NCI-H1092 treated with DMSO at 0.1 percent for 48 hours (cell line): ENCODE data around the gene TRIM9.

Experiments used
- DNase-seq: peaks from one replicate; lab custom pipeline; 2025; lab: John Stamatoyannopoulos, UW

TRIM9 gene

DNA sequence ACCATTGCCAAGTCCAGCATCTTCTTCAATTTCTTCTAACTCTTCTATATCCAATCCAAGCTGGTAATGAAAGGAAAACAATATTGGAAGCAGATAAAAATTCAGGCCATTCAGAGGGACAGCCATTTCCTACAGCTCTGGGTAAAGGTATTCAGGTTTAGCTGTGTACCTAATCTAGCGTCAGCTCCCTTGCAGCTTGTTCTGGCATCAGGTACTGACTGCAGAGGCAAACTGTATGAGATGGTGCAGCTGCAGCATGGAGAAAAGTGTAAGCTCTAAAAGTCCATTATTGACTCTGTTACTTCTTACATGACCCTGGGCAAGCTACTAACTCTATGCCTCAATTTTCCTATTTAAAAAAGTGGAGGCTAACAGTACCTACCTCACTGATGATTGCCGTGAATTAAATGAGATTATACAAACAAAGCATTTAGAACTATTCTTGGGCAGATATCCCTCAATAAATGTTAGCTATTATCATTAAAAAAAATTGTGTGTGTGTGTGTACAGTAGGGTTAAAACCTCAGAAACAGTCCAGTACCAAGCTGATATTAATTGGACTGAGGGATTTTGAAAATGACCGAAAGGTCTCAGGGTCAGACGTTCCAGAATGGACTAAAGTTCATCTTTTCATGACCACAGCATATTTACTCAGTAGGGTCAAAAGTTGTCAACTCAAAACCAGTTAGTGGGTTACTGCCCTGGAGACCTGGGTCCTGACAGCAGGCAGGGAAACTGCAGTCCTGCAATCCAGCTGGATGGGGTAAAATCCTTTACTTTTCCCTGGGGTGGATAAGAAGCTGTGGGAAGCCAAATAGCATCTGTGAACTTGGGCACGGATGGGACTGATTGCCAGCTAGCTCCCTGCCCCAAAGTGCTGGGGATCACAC, 159.5 kb downstream of the TRIM9 start:
- DNase-seq: no peak

DNA sequence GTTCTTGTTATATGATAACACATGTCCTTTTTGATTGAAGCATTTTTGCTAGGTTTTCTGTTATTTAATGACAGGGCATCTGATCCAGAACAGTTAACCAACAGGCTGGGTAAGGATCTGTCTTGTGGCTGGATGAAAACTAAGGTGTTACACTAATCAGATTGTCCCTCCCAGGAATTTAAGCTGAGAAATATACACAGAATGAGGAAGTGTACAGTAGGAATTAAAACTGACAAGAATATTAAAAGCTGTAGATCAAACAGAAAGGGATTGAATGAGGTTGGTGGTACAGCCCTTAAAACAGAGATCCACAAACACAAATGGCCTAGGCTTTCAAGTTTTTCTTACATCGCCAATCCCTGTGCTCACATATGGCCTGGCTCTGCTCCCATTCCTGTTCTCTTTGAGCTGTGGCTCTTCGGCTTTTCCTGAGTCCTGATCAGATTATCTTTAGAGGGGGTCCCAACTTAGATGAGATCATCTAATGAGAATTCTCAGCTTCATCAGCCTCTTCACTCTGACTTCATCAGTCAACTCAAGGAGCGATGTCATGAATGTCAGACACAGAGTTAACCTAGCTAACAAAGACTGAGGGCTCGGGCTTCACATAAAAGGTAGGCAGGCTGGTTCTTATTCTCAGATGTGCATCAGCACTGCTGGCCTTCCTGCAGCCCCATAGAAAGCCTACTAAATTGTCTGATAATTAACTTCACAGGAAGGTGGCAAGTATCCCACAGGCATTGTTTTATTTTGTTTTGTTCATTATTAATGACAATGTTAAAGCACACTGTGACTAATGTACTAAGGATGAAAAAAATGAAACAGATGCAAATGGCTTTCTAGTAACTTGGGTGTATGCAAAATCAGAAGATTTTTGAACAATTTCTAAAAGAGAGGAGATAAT, 162.1 kb downstream of the TRIM9 start:
- DNase-seq: no peak

DNA sequence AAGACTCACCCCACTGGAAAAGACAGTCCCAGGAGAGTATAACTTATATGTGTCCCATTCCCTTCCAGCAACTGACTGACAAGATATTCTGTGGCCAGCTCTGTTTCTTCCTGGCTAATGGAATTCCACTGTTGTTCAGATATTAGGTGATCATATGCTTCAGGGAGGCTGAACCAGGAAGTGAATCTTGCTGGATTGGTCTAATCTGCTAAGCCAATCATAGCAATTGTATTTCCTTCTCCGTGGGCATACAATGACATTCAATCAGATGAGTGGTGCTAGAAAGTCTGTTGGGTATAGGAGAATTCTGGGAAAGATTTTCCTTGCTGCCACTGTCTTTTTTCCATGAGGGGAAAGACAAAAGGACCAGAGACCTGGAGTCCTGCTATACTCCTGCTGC, 162.7 kb downstream of the TRIM9 start:
- DNase-seq: no peak

DNA sequence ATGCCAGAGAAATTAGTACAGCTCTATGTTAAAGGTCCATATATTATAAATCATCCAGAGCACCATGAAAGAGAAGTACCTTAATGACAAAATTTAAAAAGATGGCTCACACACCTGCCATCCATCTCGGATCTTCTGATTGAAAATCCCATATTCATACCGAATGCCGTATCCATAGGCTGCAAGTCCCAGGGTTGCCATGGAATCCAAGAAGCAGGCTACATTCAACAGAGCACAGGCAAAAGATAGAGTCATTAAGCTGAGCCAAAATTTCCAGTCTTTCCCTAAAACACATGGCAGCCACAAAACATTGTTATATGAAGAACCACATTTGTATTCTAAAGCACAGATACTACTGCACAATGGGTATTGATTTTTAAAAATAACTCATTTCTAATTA, 163.3 kb downstream of the TRIM9 start:
- no peak for DNase-seq

DNA sequence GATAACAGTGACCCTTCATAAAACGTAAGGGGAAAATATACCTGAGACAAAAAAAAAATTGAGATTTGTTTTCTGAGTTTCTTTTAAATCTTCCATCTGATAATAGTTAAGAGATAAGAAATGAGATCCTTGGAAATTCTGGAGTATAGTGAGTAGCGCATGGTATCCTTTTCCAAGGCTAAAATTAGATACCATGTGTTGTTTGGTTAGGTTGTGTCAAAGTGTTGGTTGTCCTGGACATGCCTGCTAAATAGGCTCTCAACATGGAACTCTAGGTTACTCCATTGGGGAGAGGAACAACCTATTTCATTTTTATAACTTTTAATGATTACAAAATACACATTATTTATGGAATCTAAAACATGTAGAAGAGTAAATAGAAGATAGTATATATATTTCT, 165.4 kb downstream of the TRIM9 start:
- DNase-seq: no peak

DNA sequence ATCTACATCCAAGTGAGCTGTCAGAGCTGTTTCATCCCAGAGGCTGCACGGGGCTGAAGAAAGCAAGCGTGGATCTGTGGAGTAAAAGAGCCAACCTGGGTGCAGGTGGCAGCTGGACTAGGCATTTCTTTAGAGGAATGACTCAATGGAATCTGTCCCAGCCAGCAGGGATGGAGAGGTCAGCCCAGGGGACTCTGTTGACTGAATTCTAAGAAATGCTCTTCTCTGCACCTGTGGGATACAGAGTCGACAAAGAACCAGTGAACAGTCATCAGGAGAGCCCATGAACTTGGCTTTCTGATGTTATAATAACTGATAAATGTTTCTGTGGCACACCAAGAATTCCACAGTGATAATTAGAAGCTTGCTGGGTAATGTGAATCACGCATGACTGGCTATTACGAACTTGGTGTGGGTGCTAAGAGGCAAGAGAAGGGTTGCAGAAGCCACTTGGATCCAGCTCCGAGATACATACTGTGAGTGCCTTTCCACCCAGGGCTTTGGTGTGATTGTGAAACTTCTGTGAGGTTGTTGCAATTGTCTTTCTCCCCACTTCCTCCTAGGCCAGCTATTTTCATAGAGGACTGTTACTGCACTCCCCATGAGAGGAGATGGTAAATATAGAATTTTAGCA, 166.8 kb downstream of the TRIM9 start:
- DNase-seq: no peak

DNA sequence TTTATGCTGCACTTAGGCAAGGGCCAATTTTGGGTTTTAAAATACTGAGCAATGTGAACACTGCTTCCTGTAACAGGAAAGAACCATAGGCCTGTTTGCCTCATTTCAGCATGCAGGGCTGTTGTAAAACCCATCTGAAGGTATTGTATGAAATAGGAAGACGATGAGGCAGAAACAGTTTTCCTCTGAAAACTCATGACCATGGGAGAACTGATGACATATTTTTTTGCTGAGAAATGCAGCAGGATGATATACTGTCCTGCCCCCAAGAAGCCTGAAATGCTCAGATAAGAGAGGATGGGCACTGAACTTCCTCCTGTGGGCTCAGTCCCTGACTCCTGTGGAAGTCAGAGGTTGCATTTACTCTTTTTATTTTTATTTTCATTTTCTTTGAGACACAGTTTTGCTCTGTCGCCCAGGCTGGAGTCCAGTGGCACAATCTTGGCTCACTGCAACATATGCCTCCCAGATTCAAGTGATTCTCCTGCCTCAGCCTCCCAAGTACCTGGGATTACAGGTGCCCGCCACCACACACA, 168.0 kb downstream of the TRIM9 start:
- no peak for DNase-seq
